Keratinocyte (primary cell): ENCODE data around the gene GHRHR. TPM values are rescaled to one million over a fixed set of nuclear protein-coding genes. Genes with fewer than 3 reads are reported as not detected.

Experiments
- DNase-seq: peaks from one replicate; pipeline ENCODE4 v3.0.0-alpha.2; 2011; ENCODE audit warnings: low read depth, missing footprints, low spot score
- FAIRE-seq: peaks from 2 replicates; lab custom pipeline; 2011; peaks lifted over from hg19 to GRCh38; lab: Jason Lieb, UNC
- H2AFZ ChIP-seq: 2 replicates; pipeline ENCODE4 v1.6.0; 2012; ENCODE audit warnings: low read length, control low read depth, inconsistent platforms; ENCODE audit not compliant: control insufficient read depth
- H3K27ac ChIP-seq: 2 replicates; pipeline ENCODE4 v1.5.1; 2011; ENCODE audit warnings: low read length; ENCODE audit not compliant: control insufficient read depth, insufficient read depth
- H3K27me3 ChIP-seq: 3 replicates; pipeline ENCODE4 v1.6.0; 2011; ENCODE audit warnings: low read length; ENCODE audit not compliant: control insufficient read depth, insufficient read depth; ENCODE audit errors: extremely low read depth
- H3K36me3 ChIP-seq, 2 experiments: 2 replicates in 1 of 2; 3 replicates in 1 of 2; pipeline ENCODE4 v1.5.1; 2011; ENCODE audit warnings: low read length in 2 of 2, mild to moderate bottlenecking in 1 of 2; ENCODE audit not compliant: control insufficient read depth in 2 of 2, insufficient read depth in 2 of 2; ENCODE audit errors: extremely low read depth in 1 of 2
- H3K4me1 ChIP-seq: 3 replicates; pipeline ENCODE4 v1.5.1; 2011; ENCODE audit warnings: low read length; ENCODE audit not compliant: control insufficient read depth, insufficient read depth; ENCODE audit errors: extremely low read depth
- H3K4me2 ChIP-seq: 3 replicates; pipeline ENCODE4 v1.6.0; 2011; ENCODE audit warnings: low read depth, low read length; ENCODE audit not compliant: control insufficient read depth, insufficient read depth; ENCODE audit errors: extremely low read depth
- H3K4me3 ChIP-seq, 3 experiments: fragments of 200-600 bp in 1 of 3; sonication (generic) in 1 of 3; 2 replicates in 2 of 3; 3 replicates in 1 of 3; pipeline ENCODE4 v1.5.1; 2011 to 2016; ENCODE audit warnings: low read length in 3 of 3, mild to moderate bottlenecking in 3 of 3, control low read depth in 2 of 3, inconsistent platforms in 1 of 3, low read depth in 1 of 3, mixed read lengths in 1 of 3, mixed run types in 1 of 3, moderate library complexity in 1 of 3; ENCODE audit not compliant: control insufficient read depth in 2 of 3, insufficient read depth in 2 of 3; ENCODE audit errors: extremely low read depth in 1 of 3
- H3K79me2 ChIP-seq: 2 replicates; pipeline ENCODE4 v1.6.0; 2012; ENCODE audit warnings: low read length; ENCODE audit not compliant: control insufficient read depth, insufficient read depth
- H3K9ac ChIP-seq: 3 replicates; pipeline ENCODE4 v1.6.0; 2011; ENCODE audit warnings: low read length; ENCODE audit not compliant: control insufficient read depth, insufficient read depth; ENCODE audit errors: extremely low read depth
- H3K9me1 ChIP-seq: 3 replicates; pipeline ENCODE4 v1.6.0; 2011; ENCODE audit warnings: low read length; ENCODE audit not compliant: control insufficient read depth, insufficient read depth; ENCODE audit errors: extremely low read depth
- H3K9me3 ChIP-seq: 2 replicates; pipeline ENCODE4 v1.5.1; 2012; ENCODE audit warnings: low read depth, low read length; ENCODE audit not compliant: control insufficient read depth
- H4K20me1 ChIP-seq: 3 replicates; pipeline ENCODE4 v1.6.0; 2011; ENCODE audit warnings: low read length; ENCODE audit not compliant: control insufficient read depth, insufficient read depth; ENCODE audit errors: extremely low read depth
- CTCF ChIP-seq, 3 experiments: IDR thresholded peaks in 1 of 3; conservative IDR thresholded peaks in 1 of 3; optimal IDR thresholded peaks in 1 of 3; 2 replicates in 2 of 3; 3 replicates in 1 of 3; pipeline versions ENCODE3 to v1.5.1; 2011; ENCODE audit warnings: low read length in 3 of 3, mild to moderate bottlenecking in 3 of 3, moderate library complexity in 2 of 3, control low read depth in 1 of 3, inconsistent platforms in 1 of 3; ENCODE audit not compliant: insufficient read depth in 2 of 3; ENCODE audit errors: extremely low read depth in 1 of 3
- EZH2 ChIP-seq: IDR thresholded peaks from one replicate; pipeline ENCODE4 v1.6.1; 2012; ENCODE audit warnings: inconsistent platforms, mild to moderate bottlenecking, low read length, moderate library complexity
- dilution Hi-C: fragments of 300-500 bp; cut with MboI; formaldehyde crosslinking; loops from one replicate; pipeline ENCODE4 v1.7.0; 2020; ENCODE audit warnings: low sequenced_read_pairs; ENCODE audit not compliant: extremely low pct_ligation_motif_present
- polyA plus RNA-seq, 5 experiments: library from polyadenylated mRNA; depleted of rRNA in 3 of 5; stranded (reverse) in 3 of 5; stranded (forward) in 1 of 5; unstranded in 1 of 5; fragments of >200 nt; gene quantifications; 1 replicate in 1 of 5; 2 replicates in 3 of 5; 3 replicates in 1 of 5; pipeline versions ENCODE4 v1.2.1 to v1.2.3, GENCODE V29; 2011 to 2012; ENCODE audit warnings: missing spikeins in 2 of 5, low read depth in 1 of 5, low replicate concordance in 1 of 5

GHRHR gene
- polyA plus RNA-seq, 1 donor (not counting 4 experiments of a cell fraction or from before 2014, with no cell fraction given) = not detected

- TF ChIP-seq CTCF (optimal IDR thresholded peaks at IDR 0.05 in 1 of 3, IDR thresholded peaks at IDR 0.05 in 1 of 3, conservative IDR thresholded peaks at IDR 0.05 in 1 of 3; ENCODE audit: extremely low read depth in 1 of 3, insufficient read depth in 2 of 3, low read length in 3 of 3) = no peak
- no peak for TF ChIP-seq EZH2
- no peak for DNase-seq
- Histone ChIP-seq H3K9ac (no peak overlapping the region), H3K27me3 (peaks cover 15% of the 10 kb centered on the region), H3K27ac (no peak overlapping the region), H4K20me1 (no peaks in the 10 kb centered on the region), H3K9me3 (no peaks in the 10 kb centered on the region), H3K36me3 (no peaks in the 10 kb centered on the region), H3K4me3 (no peak overlapping the region), H2AFZ (no peak overlapping the region), H3K4me1 (peaks cover 11% of the 10 kb centered on the region), H3K9me1 (no peaks in the 10 kb centered on the region), H3K79me2 (no peaks in the 10 kb centered on the region), H3K4me2 (no peak overlapping the region)
- no peak for FAIRE-seq
- dilution Hi-C loops = loop anchor here (25.0 kb wide), 1 partner anchor 132 kb away; no protein-coding TSS in a partner anchor
These were observed 16.4 kb downstream of the GHRHR start for GRCh38 chr7:30980194-30980593.

- Histone ChIP-seq H3K27me3 (peaks cover 15% of the 10 kb centered on the region), H3K4me3 (no peak overlapping the region), H3K36me3 (no peaks in the 10 kb centered on the region), H3K9ac (no peak overlapping the region), H3K4me2 (no peak overlapping the region), H3K9me1 (no peaks in the 10 kb centered on the region), H2AFZ (no peak overlapping the region), H3K4me1 (peaks cover 11% of the 10 kb centered on the region), H4K20me1 (no peaks in the 10 kb centered on the region), H3K9me3 (no peaks in the 10 kb centered on the region), H3K27ac (no peak overlapping the region), H3K79me2 (no peaks in the 10 kb centered on the region)
- dilution Hi-C loops = loop anchor here (25.0 kb wide), 1 partner anchor 132 kb away; no protein-coding TSS in a partner anchor
- DNase-seq = no peak
- no peak for FAIRE-seq
- TF ChIP-seq EZH2 (no peak), CTCF (optimal IDR thresholded peaks at IDR 0.05 in 1 of 3, IDR thresholded peaks at IDR 0.05 in 1 of 3, conservative IDR thresholded peaks at IDR 0.05 in 1 of 3; ENCODE audit: extremely low read depth in 1 of 3, insufficient read depth in 2 of 3, low read length in 3 of 3) (no peak)
These were observed 17.0 kb downstream of the GHRHR start for GRCh38 chr7:30980751-30981150.
